H9 (cell line): Measurements from ENCODE around the gene ATG4B. TPM values are rescaled to one million over a fixed set of nuclear protein-coding genes. Genes with fewer than 3 reads are reported as not detected.

Source experiments
- DNase-seq: peaks from one replicate; pipeline ENCODE4 v3.0.0-alpha.2; 2017
- H2AFZ ChIP-seq: one replicate; pipeline ENCODE4 v1.6.1; 2013; ENCODE audit warnings: mild to moderate bottlenecking, low read length, control low read depth, moderate library complexity
- H2AK5ac ChIP-seq: 2 replicates; pipeline ENCODE4 v1.6.1; 2013; ENCODE audit warnings: low read length, control low read depth, mixed read lengths; ENCODE audit not compliant: insufficient read length
- H2BK120ac ChIP-seq: one replicate; pipeline ENCODE4 v1.6.1; 2013; ENCODE audit warnings: low read depth, mild to moderate bottlenecking, low read length, control low read depth, inconsistent platforms; ENCODE audit not compliant: poor library complexity, severe bottlenecking
- H2BK12ac ChIP-seq: 2 replicates; pipeline ENCODE4 v1.6.1; 2013; ENCODE audit warnings: low read length, control low read depth, mixed read lengths, low read depth; ENCODE audit not compliant: insufficient read length
- H2BK15ac ChIP-seq: 2 replicates; pipeline ENCODE4 v1.6.1; 2013; ENCODE audit warnings: low read depth, low read length, control low read depth
- H2BK20ac ChIP-seq: one replicate; pipeline ENCODE4 v1.6.1; 2013; ENCODE audit warnings: low read depth, mild to moderate bottlenecking, low read length, control low read depth, inconsistent platforms; ENCODE audit not compliant: poor library complexity, severe bottlenecking
- H2BK5ac ChIP-seq: 2 replicates; pipeline ENCODE4 v1.6.1; 2013; ENCODE audit warnings: low read length, control low read depth, mixed read lengths; ENCODE audit not compliant: insufficient read length
- H3K14ac ChIP-seq: 2 replicates; pipeline ENCODE4 v1.6.1; 2013; ENCODE audit warnings: low read length, control low read depth; ENCODE audit not compliant: insufficient read depth
- H3K18ac ChIP-seq: 2 replicates; pipeline ENCODE4 v1.6.1; 2013; ENCODE audit warnings: low read depth, mild to moderate bottlenecking, mixed read lengths, low read length, control low read depth; ENCODE audit not compliant: insufficient read length
- H3K23ac ChIP-seq: 2 replicates; pipeline ENCODE4 v1.6.1; 2013; ENCODE audit warnings: low read length, control low read depth, mixed read lengths, low read depth; ENCODE audit not compliant: insufficient read length
- H3K23me2 ChIP-seq: 2 replicates; pipeline ENCODE4 v1.6.1; 2013; ENCODE audit warnings: low read depth, mild to moderate bottlenecking, mixed read lengths, low read length, control low read depth; ENCODE audit not compliant: insufficient read length, poor library complexity, severe bottlenecking
- H3K27ac ChIP-seq: 2 replicates; pipeline ENCODE4 v1.5.1; 2013; ENCODE audit warnings: low read length, control low read depth, mixed read lengths, low read depth; ENCODE audit not compliant: insufficient read length
- H3K27me3 ChIP-seq: 2 replicates; pipeline ENCODE4 v1.6.1; 2013; ENCODE audit warnings: low read length, control low read depth, inconsistent platforms; ENCODE audit not compliant: insufficient read depth
- H3K4ac ChIP-seq: 2 replicates; pipeline ENCODE4 v1.6.1; 2013; ENCODE audit warnings: low read depth, mild to moderate bottlenecking, control low read depth, inconsistent platforms, low read length, moderate library complexity
- H3K4me1 ChIP-seq: 2 replicates; pipeline ENCODE4 v1.6.1; 2013; ENCODE audit warnings: low read length, control low read depth, inconsistent platforms; ENCODE audit not compliant: insufficient read depth
- H3K4me2 ChIP-seq: 2 replicates; pipeline ENCODE4 v1.6.1; 2013; ENCODE audit warnings: low read length, control low read depth, mixed read lengths; ENCODE audit not compliant: insufficient read length, insufficient read depth
- H3K56ac ChIP-seq: 2 replicates; pipeline ENCODE4 v1.6.1; 2013; ENCODE audit warnings: low read depth, mild to moderate bottlenecking, mixed read lengths, low read length, control low read depth; ENCODE audit not compliant: insufficient read length
- H3K79me1 ChIP-seq: 2 replicates; pipeline ENCODE4 v1.6.1; 2013; ENCODE audit warnings: low read depth, mild to moderate bottlenecking, moderate library complexity, low read length, control low read depth, inconsistent platforms; ENCODE audit not compliant: insufficient read depth, poor library complexity, severe bottlenecking
- H3K79me2 ChIP-seq: 2 replicates; pipeline ENCODE4 v1.6.1; 2013; ENCODE audit warnings: low read length, control low read depth, inconsistent platforms; ENCODE audit not compliant: insufficient read depth
- H3K9ac ChIP-seq: 2 replicates; pipeline ENCODE4 v1.6.1; 2013; ENCODE audit warnings: low read length, control low read depth, mixed read lengths; ENCODE audit not compliant: insufficient read length; ENCODE audit errors: extremely low read depth
- H3K9me3 ChIP-seq: one replicate; pipeline ENCODE4 v1.6.1; 2013; ENCODE audit warnings: low read depth, low read length, inconsistent platforms; ENCODE audit not compliant: control insufficient read depth
- H3T11ph ChIP-seq: one replicate; pipeline ENCODE4 v1.6.1; 2013; ENCODE audit warnings: mild to moderate bottlenecking, low read length, control low read depth, inconsistent platforms
- H4K20me1 ChIP-seq: one replicate; pipeline ENCODE4 v1.6.1; 2013; ENCODE audit not compliant: control insufficient read depth, insufficient read length, insufficient read depth
- H4K5ac ChIP-seq: 2 replicates; pipeline ENCODE4 v1.6.1; 2013; ENCODE audit warnings: low read depth, mild to moderate bottlenecking, mixed read lengths, low read length, control low read depth; ENCODE audit not compliant: insufficient read length
- H4K8ac ChIP-seq: replicated peaks from 2 replicates; pipeline ENCODE4 v1.6.1; 2013; ENCODE audit warnings: low read length, control low read depth, mixed read lengths, low read depth; ENCODE audit not compliant: insufficient read length
- H4K91ac ChIP-seq: 2 replicates; pipeline ENCODE4 v1.6.1; 2013; ENCODE audit warnings: low read depth, mild to moderate bottlenecking, moderate library complexity, mixed read lengths, low read length, control low read depth; ENCODE audit not compliant: insufficient read length
- H3K27ac Mint-ChIP-seq, 3 experiments: 2 replicates in 2 of 3; 3 replicates in 1 of 3; pipeline ENCODE4 v1.8.0; 2020 to 2021; ENCODE audit warnings: mixed read lengths in 3 of 3, mild to moderate bottlenecking in 1 of 3, moderate library complexity in 1 of 3
- H3K27me3 Mint-ChIP-seq: 2 replicates; pipeline ENCODE4 v1.8.0; 2021; ENCODE audit warnings: low read depth, mild to moderate bottlenecking, moderate library complexity, mixed read lengths
- H3K36me3 Mint-ChIP-seq, 3 experiments: 2 replicates in 2 of 3; 3 replicates in 1 of 3; pipeline ENCODE4 v1.8.0; 2020 to 2021; ENCODE audit warnings: low read depth in 3 of 3, mixed read lengths in 3 of 3; ENCODE audit not compliant: insufficient read depth in 1 of 3
- H3K4me1 Mint-ChIP-seq, 2 experiments: 2 replicates each; pipeline ENCODE4 v1.8.0; 2020; ENCODE audit warnings: mixed read lengths in 2 of 2
- H3K4me3 Mint-ChIP-seq, 2 experiments: 2 replicates in 1 of 2; 3 replicates in 1 of 2; pipeline ENCODE4 v1.8.0; 2020 to 2021; ENCODE audit warnings: mild to moderate bottlenecking in 2 of 2, mixed read lengths in 2 of 2, moderate library complexity in 1 of 2
- H3K9me3 Mint-ChIP-seq, 2 experiments: 2 replicates in 1 of 2; 3 replicates in 1 of 2; pipeline ENCODE4 v1.8.0; 2020; ENCODE audit warnings: mild to moderate bottlenecking in 2 of 2, mixed read lengths in 2 of 2, moderate library complexity in 1 of 2
- WGBS: extraction: QIAGEN DNeasy Blood & Tissue Kit; methylation state at CpG from one replicate; pipeline ENCODE4 v1.1.7; 2013; ENCODE audit warnings: missing lambda C conversion rate, low lambda C conversion rate, mixed read lengths; ENCODE audit not compliant: insufficient read length; ENCODE audit errors: extremely low coverage; 5-methylcytosine and 5-hydroxymethylcytosine counted together
- total RNA-seq: library from RNA; stranded (reverse); gene quantifications from 2 replicates; pipeline ENCODE4 v1.2.1, GENCODE V29; 2021
- TF ChIP-seq, protein P1 (sequence below): fragments of 200-600 bp; sonication (generic); conservative IDR thresholded peaks from 3 replicates; pipeline ENCODE4 v1.8.0; 2021; ENCODE audit warnings: antibody characterized with exemption, mild to moderate bottlenecking

ATG4B gene
- total RNA-seq, 1 experiment from 2014 or later = 105 TPM

- Histone ChIP-seq H3K27ac (no peak overlapping the region), H3K18ac (no peak overlapping the region), H4K91ac (no peak overlapping the region), H3K4me1 (no peaks in the 10 kb centered on the region), H2AK5ac (no peak overlapping the region), H2BK120ac (no peak overlapping the region), H2BK15ac (no peak overlapping the region), H4K5ac (no peak overlapping the region), H2BK12ac (no peak overlapping the region), H3K79me1 (no peaks in the 10 kb centered on the region), H3K23ac (no peak overlapping the region), H3T11ph (no peak overlapping the region), H3K27me3 (no peaks in the 10 kb centered on the region), H4K20me1 (no peaks in the 10 kb centered on the region), H4K8ac (no peak overlapping the region), H3K4me2 (no peak overlapping the region), H3K56ac (no peak overlapping the region), H2AFZ (no peak overlapping the region), H3K9me3 (peaks cover 2% of the 10 kb centered on the region), H3K14ac (no peak overlapping the region), H3K79me2 (no peaks in the 10 kb centered on the region), H3K9ac (no peak overlapping the region), H3K23me2 (no peaks in the 10 kb centered on the region), H2BK20ac (no peak overlapping the region), H2BK5ac (no peak overlapping the region), H3K4ac (no peak overlapping the region)
- DNase-seq = no peak
- no peak overlapping the region for H3K4me3 Mint-ChIP-seq
- no peaks in the 10 kb centered on the region; a peak in 3 of 4 replicates for H3K4me1 Mint-ChIP-seq
- no peaks in the 10 kb centered on the region for H3K27me3 Mint-ChIP-seq
- H3K36me3 Mint-ChIP-seq = peaks cover 9 to 27% (median 16%) of the 10 kb centered on the region in 3 experiments
- WGBS = no CpG with 5 or more reads among the region's 18 CpGs
- peaks cover 21 to 22% of the 10 kb centered on the region in 2 experiments for H3K9me3 Mint-ChIP-seq
- TF ChIP-seq, protein P1, sequence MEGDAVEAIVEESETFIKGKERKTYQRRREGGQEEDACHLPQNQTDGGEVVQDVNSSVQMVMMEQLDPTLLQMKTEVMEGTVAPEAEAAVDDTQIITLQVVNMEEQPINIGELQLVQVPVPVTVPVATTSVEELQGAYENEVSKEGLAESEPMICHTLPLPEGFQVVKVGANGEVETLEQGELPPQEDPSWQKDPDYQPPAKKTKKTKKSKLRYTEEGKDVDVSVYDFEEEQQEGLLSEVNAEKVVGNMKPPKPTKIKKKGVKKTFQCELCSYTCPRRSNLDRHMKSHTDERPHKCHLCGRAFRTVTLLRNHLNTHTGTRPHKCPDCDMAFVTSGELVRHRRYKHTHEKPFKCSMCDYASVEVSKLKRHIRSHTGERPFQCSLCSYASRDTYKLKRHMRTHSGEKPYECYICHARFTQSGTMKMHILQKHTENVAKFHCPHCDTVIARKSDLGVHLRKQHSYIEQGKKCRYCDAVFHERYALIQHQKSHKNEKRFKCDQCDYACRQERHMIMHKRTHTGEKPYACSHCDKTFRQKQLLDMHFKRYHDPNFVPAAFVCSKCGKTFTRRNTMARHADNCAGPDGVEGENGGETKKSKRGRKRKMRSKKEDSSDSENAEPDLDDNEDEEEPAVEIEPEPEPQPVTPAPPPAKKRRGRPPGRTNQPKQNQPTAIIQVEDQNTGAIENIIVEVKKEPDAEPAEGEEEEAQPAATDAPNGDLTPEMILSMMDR = no peak
- H3K27ac Mint-ChIP-seq = no peak overlapping the region
These were observed 45.2 kb upstream of the ATG4B start for GRCh38 chr2:241592126-241592845.
